GM12891 (cell line): ENCODE measurements around the gene MIB1.

ENCODE experiments used
- DNase-seq: peaks from one replicate; pipeline ENCODE4 v3.0.0; 2011; ENCODE audit warnings: low spot score; ENCODE audit not compliant: insufficient read length
- FAIRE-seq: peaks from 2 replicates; lab custom pipeline; 2011; peaks lifted over from hg19 to GRCh38; lab: Jason Lieb, UNC
- PAX5 ChIP-seq: IDR thresholded peaks from 2 replicates; pipeline ENCODE4 v1.6.1; 2011; ENCODE audit warnings: low read length, moderate library complexity, mild to moderate bottlenecking; ENCODE audit not compliant: insufficient read depth, severe bottlenecking
- POLR2A ChIP-seq: IDR thresholded peaks from 2 replicates; pipeline ENCODE4 v1.6.1; 2011; ENCODE audit warnings: low read depth, low read length, control low read depth
- POLR2AphosphoS5 ChIP-seq: IDR thresholded peaks from 2 replicates; pipeline ENCODE4 v1.6.1; 2011; ENCODE audit warnings: low read depth, low read length, control low read depth
- POU2F2 ChIP-seq: IDR thresholded peaks from 2 replicates; pipeline ENCODE4 v1.6.1; 2011; ENCODE audit warnings: low read depth, mild to moderate bottlenecking, control low read depth, low read length, moderate library complexity
- SPI1 ChIP-seq: IDR thresholded peaks from 2 replicates; pipeline ENCODE4 v1.6.1; 2011; ENCODE audit warnings: low read depth, low read length, control low read depth
- TAF1 ChIP-seq: IDR thresholded peaks from 2 replicates; pipeline ENCODE4 v1.6.1; 2011; ENCODE audit warnings: low read depth, low read length, control low read depth

The MIB1 gene

DNA sequence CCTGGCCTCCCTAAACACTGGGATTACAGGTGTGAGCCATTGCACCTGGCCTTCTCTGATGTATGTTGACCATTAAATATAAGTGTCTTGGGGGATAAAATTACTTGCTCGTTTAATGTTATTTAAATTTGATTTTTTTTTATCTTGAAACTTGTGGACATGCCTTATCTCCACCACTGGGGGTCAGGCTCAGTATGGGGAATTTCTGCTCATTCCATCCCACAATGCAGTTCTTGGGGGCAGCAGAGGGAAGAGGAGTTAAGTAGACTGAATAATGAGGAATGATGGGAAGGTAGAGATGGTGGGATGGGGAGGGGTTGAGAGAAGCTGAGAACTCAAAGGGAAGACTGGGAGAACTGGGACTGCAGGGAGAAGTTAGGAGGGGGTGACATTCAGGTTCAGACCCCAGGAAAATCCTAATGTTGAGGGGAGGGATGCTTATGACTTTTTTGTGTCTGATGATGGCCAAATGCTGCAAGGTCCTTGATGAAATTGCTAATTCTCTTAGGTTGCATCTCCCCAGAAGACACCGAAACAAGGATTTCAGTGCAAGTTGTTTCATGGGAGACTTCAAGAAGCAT is 174.2 kb downstream of the MIB1 start:
- TF ChIP-seq POLR2A: no peak
- no peak for TF ChIP-seq TAF1
- no peak for TF ChIP-seq POU2F2
- no peak for TF ChIP-seq POLR2AphosphoS5
- TF ChIP-seq SPI1: no peak
- DNase-seq (no peak), FAIRE-seq (no peak)

DNA sequence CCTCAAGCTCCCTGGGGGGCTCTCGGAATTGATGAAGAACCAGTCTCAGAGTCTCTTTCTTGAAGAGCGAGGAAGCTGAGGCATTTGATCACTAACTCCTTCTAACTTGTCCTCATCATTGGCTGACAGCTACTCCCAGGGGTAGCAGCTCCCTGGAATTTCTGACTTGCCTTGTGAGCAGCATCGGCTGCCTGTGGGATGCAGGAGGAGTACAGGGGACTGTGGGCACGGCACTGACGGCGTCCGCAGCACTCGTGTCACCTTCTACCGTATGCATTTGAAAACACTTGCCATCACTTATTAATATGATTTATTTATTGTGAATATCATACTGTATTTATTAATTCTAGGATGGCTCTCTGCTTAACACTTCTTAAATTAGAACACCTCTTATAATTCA is 175.0 kb downstream of the MIB1 start:
- TF ChIP-seq POU2F2: no peak
- TF ChIP-seq POLR2AphosphoS5: no peak
- no peak for TF ChIP-seq PAX5
- no peak for TF ChIP-seq SPI1
- TF ChIP-seq TAF1: no peak
- no peak for TF ChIP-seq POLR2A
- no peak for DNase-seq
- FAIRE-seq: no peak

DNA sequence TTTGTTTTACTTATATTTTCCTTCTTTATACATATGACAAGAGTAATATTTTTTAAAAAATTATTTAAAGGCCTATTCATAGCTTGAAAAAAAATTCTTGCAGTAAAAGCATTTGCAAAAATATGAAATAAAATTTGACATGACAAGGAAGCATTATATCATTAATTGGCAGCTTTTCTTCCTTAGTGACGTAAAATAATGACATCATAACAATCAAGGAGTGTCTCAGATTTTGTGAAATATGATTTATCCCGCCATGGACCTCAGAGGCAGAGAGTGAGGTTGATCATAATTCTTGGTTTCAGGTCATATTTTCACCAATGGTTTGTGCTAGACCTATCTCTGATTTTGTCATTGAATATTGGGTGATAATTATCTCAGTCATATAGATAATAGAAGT is 176.0 kb downstream of the MIB1 start:
- DNase-seq (no peak), FAIRE-seq (no peak)
- TF ChIP-seq SPI1 (no peak), TAF1 (no peak), PAX5 (no peak), POU2F2 (no peak), POLR2AphosphoS5 (no peak), POLR2A (no peak)

DNA sequence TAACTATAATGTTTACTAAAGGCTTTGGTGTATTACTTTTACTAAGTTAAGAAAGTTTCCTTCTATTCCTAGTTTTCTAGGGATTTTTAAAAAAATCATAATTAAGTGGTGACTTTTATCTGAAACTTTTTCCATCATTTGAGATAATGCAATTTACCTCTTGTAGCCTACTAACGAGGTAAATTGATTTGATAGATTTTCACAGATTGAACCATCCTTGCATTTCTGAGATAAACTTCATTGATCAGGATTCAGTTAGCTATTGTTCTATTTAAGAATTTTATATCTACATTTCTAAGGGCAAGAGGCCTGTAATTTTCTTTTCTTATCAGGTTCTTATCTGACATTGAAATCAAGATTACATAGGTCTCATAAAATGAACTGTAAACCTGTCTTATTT is 178.1 kb downstream of the MIB1 start:
- no peak for FAIRE-seq

More for the DNA sequence above, 178.1 kb downstream of the MIB1 start:
- TF ChIP-seq POU2F2 (no peak), POLR2AphosphoS5 (no peak), SPI1 (no peak), POLR2A (no peak), PAX5 (no peak), TAF1 (no peak)
- no peak for DNase-seq
